Smooth muscle cell (in vitro differentiated cells): ENCODE data around the gene KBTBD8. TPM values are rescaled to one million over a fixed set of nuclear protein-coding genes. Genes with fewer than 3 reads are reported as not detected.

ENCODE experiments used
- DNase-seq: peaks from one replicate; lab custom pipeline; 2025; ENCODE audit not compliant: unreplicated experiment; lab: John Stamatoyannopoulos, UW
- H2AFZ ChIP-seq: fragments of 200-600 bp; sonication (generic); 2 replicates; pipeline ENCODE4 v1.6.0; 2016; ENCODE audit warnings: antibody characterized with exemption, low read depth, mild to moderate bottlenecking
- H3F3A ChIP-seq: fragments of 200-600 bp; sonication (generic); 2 replicates; pipeline ENCODE4 v1.6.0; 2017; ENCODE audit warnings: antibody characterized with exemption, low read depth
- H3K27ac ChIP-seq: fragments of 200-600 bp; sonication (generic); 2 replicates; pipeline ENCODE4 v1.5.1; 2016; ENCODE audit warnings: low read depth, mild to moderate bottlenecking
- H3K27me3 ChIP-seq: fragments of 200-600 bp; sonication (generic); 2 replicates; pipeline ENCODE4 v1.6.1; 2016; ENCODE audit warnings: low read depth, mild to moderate bottlenecking
- H3K36me3 ChIP-seq: fragments of 200-600 bp; sonication (generic); 2 replicates; pipeline ENCODE4 v1.5.1; 2016; ENCODE audit warnings: low read depth
- H3K4me1 ChIP-seq: fragments of 200-600 bp; sonication (generic); 2 replicates; pipeline ENCODE4 v1.5.1; 2016; ENCODE audit warnings: low read depth
- H3K4me2 ChIP-seq: fragments of 200-600 bp; sonication (generic); 2 replicates; pipeline ENCODE4 v1.6.0; 2016; ENCODE audit warnings: mild to moderate bottlenecking
- H3K4me3 ChIP-seq: fragments of 200-600 bp; sonication (generic); 2 replicates; pipeline ENCODE4 v1.5.1; 2016; ENCODE audit warnings: mild to moderate bottlenecking
- H3K79me2 ChIP-seq: fragments of 200-600 bp; sonication (generic); 2 replicates; pipeline ENCODE4 v1.6.0; 2016; ENCODE audit warnings: low read depth, mild to moderate bottlenecking
- H3K9ac ChIP-seq: fragments of 200-600 bp; sonication (generic); 2 replicates; pipeline ENCODE4 v1.6.0; 2016; ENCODE audit warnings: low read depth
- H3K9me3 ChIP-seq: fragments of 200-600 bp; sonication (generic); replicated peaks from 2 replicates; pipeline ENCODE4 v1.5.1; 2016; ENCODE audit warnings: low read depth
- H4K20me1 ChIP-seq: fragments of 200-600 bp; sonication (generic); 2 replicates; pipeline ENCODE4 v1.6.0; 2016; ENCODE audit warnings: low read depth
- whole genome bisulfite sequencing: methylation state at CpG from one replicate; pipeline ENCODE4 v1.1.7; 2016; ENCODE audit warnings: low lambda C conversion rate; 5-methylcytosine and 5-hydroxymethylcytosine counted together
- polyA plus RNA-seq: library from polyadenylated mRNA; unstranded; fragments of >200 nt; fragmentation: Nextera tagmentation; extraction: Ambion mirVana; gene quantifications from 2 replicates; pipeline ENCODE4 v1.2.1, GENCODE V29; 2016
- total RNA-seq: library from RNA; depleted of rRNA; stranded (reverse); fragments of >200 nt; gene quantifications from 2 replicates; pipeline ENCODE4 v1.2.3, GENCODE V29; 2014
- TF ChIP-seq, protein P1 (sequence below): fragments of 200-600 bp; sonication (generic); IDR thresholded peaks from 2 replicates; pipeline ENCODE4 v1.5.1; 2017; ENCODE audit warnings: borderline replicate concordance, mild to moderate bottlenecking, antibody characterized with exemption; ENCODE audit not compliant: insufficient read depth, poor library complexity, severe bottlenecking

KBTBD8 gene
- total and polyA plus RNA-seq, 2 experiments from 2014 or later = 1.1 TPM

DNA sequence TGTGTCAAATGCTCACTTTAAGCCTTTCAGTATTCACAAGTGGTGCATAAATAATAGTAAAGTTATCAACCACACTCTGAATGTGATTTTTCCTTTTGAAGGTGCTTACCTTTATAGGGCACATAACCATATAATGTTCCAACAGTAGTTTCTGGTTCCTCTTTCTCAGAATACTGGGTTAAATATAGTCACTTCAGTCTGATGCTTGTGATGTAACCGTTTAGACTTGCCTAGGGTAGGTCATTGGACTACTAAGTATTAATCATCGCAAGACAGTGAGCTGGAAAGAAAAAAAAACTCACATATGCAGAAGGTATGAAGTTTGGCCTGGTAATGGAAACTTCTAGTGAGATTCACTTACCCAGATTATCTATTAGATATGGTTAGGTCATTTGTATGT is 1.9 kb downstream of the KBTBD8 start:
- Histone ChIP-seq H3K9me3 (no peaks in the 10 kb centered on the region), H3F3A (no peaks in the 10 kb centered on the region), H3K4me3 (peak overlapping the region; percentile 68), H3K36me3 (no peaks in the 10 kb centered on the region), H3K79me2 (no peaks in the 10 kb centered on the region), H3K4me1 (peaks cover 7% of the 10 kb centered on the region), H3K27me3 (no peaks in the 10 kb centered on the region), H3K9ac (no peak overlapping the region), H3K27ac (no peak overlapping the region), H3K4me2 (no peak overlapping the region), H2AFZ (no peak overlapping the region), H4K20me1 (no peaks in the 10 kb centered on the region)
- TF ChIP-seq, protein P1, sequence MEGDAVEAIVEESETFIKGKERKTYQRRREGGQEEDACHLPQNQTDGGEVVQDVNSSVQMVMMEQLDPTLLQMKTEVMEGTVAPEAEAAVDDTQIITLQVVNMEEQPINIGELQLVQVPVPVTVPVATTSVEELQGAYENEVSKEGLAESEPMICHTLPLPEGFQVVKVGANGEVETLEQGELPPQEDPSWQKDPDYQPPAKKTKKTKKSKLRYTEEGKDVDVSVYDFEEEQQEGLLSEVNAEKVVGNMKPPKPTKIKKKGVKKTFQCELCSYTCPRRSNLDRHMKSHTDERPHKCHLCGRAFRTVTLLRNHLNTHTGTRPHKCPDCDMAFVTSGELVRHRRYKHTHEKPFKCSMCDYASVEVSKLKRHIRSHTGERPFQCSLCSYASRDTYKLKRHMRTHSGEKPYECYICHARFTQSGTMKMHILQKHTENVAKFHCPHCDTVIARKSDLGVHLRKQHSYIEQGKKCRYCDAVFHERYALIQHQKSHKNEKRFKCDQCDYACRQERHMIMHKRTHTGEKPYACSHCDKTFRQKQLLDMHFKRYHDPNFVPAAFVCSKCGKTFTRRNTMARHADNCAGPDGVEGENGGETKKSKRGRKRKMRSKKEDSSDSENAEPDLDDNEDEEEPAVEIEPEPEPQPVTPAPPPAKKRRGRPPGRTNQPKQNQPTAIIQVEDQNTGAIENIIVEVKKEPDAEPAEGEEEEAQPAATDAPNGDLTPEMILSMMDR = no peak
- WGBS = 66% methylated on average over 2 of the region's 2 CpGs
- no peak for DNase-seq

DNA sequence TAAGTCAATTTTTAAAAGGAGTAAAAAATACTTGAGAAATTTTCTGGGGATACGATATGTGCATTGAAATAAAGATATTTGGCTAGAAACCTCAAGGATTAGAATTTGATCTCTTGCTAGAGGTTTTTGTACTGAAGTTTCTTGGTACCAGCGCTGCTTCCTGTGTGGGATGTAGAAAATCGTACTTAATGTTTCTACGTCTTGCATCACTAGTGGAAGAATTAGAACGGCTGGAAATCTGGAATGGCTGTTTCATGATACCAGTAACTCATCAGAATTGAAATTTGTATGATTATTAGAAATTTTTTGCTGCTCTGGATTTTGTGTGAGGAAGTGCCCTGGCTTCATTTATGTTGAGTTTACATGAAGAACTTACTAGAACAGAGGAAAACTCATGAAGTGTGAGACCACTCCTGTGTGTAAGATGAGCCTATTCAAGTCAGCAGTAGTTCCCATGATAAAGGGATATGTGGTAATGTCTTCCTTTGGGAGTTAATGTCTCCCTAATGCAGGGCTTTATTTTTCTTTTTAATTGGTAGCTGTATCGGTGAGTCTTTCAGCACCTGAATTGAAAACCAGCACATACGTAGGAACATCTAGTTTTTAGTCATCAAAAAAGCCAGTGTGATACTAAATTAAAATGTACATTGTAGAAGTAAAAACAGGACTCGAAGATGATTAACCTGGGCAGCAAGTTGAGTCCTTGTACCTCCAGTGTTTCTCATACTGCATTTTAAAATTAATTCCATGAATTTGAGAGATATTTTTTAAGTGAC is 3.2 kb downstream of the KBTBD8 start:
- 77% methylated on average over 8 of the region's 8 CpGs for WGBS
- no peak overlapping the region for H3K9ac ChIP-seq
- H3K9me3 ChIP-seq = no peaks in the 10 kb centered on the region
- no peaks in the 10 kb centered on the region for H3K36me3 ChIP-seq
- H3K27me3 ChIP-seq = no peaks in the 10 kb centered on the region
- no peak overlapping the region for H3K4me3 ChIP-seq
- no peaks in the 10 kb centered on the region for H3K79me2 ChIP-seq
- H3K4me1 ChIP-seq = peaks cover 7% of the 10 kb centered on the region
- TF ChIP-seq, protein P1 = no peak
- H3F3A ChIP-seq = no peaks in the 10 kb centered on the region
- H3K27ac ChIP-seq = no peak overlapping the region
- no peak overlapping the region for H3K4me2 ChIP-seq
- H2AFZ ChIP-seq = no peak overlapping the region
- no peaks in the 10 kb centered on the region for H4K20me1 ChIP-seq
- DNase-seq = no peak

DNA sequence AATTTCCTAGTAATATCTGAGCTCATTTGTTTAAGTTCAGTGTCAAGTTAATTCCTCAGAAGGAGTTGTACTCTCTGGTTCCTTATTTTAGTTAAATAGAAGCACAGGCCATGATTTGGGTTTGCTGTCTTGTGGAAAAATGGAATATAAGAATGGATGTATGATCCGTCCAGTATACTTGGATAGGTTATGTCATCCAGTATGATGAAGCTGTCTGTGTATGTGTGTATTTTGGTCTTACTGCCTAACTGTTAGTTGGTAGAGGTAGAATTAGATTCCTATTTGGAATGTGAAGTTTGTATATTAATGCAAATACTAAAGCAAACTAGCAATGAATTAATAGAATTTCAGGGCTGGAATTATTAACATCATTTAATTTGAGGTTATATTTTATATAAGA is 7.9 kb downstream of the KBTBD8 start:
- H3K27me3 ChIP-seq = no peaks in the 10 kb centered on the region
- no peak overlapping the region for H3K4me3 ChIP-seq
- H3F3A ChIP-seq = no peaks in the 10 kb centered on the region
- no peaks in the 10 kb centered on the region for H3K9me3 ChIP-seq
- H3K79me2 ChIP-seq = no peaks in the 10 kb centered on the region
- no peaks in the 10 kb centered on the region for H3K36me3 ChIP-seq
- no peaks in the 10 kb centered on the region for H4K20me1 ChIP-seq
- H3K27ac ChIP-seq = no peak overlapping the region
- TF ChIP-seq, protein P1 = no peak
- no peak overlapping the region for H3K4me2 ChIP-seq
- H3K4me1 ChIP-seq = no peaks in the 10 kb centered on the region
- H2AFZ ChIP-seq = no peak overlapping the region
- no peak for DNase-seq
- WGBS = 88% methylated on average over 1 of the region's 1 CpG
- H3K9ac ChIP-seq = no peak overlapping the region

DNA sequence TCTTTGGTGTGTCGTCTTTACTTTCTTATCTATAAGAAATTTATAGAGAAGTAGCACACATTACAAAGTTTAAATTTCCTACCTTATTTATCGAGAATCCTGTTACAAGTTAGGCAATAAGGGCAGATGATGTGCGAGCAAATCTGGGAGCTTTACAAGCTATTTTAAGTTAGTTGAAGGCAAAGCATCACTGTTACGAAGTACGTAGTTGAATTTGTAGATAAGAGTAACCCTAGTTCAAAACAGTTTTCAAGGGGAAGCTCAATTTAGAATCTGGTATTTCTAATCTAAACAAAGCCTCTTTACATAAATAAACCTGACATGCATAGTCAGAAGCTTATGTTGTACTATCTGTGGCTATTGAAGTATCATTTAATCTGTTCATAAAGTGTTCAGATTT is 8.4 kb downstream of the KBTBD8 start:
- Histone ChIP-seq H3K36me3 (no peaks in the 10 kb centered on the region), H3K4me3 (no peak overlapping the region), H2AFZ (no peak overlapping the region), H3K9ac (no peak overlapping the region), H3K4me1 (no peaks in the 10 kb centered on the region), H3K4me2 (peak overlapping the region; percentile 17), H4K20me1 (no peaks in the 10 kb centered on the region), H3K79me2 (no peaks in the 10 kb centered on the region), H3F3A (no peaks in the 10 kb centered on the region), H3K27me3 (no peaks in the 10 kb centered on the region), H3K9me3 (no peaks in the 10 kb centered on the region), H3K27ac (no peak overlapping the region)
- TF ChIP-seq, protein P1 = no peak
- DNase-seq = no peak
- 29% methylated on average over 5 of the region's 5 CpGs for whole genome bisulfite sequencing
